MM.1S (cell line): ENCODE measurements around the gene ASPRV1.

Source experiments
- DNase-seq: peaks from one replicate; pipeline ENCODE4 v3.0.0-alpha.2; 2015
- H2AFZ ChIP-seq: fragments of 300-600 bp; sonication (generic); 2 replicates; pipeline ENCODE4 v1.6.0; 2016; ENCODE audit warnings: antibody characterized with exemption, low read length
- H3F3A ChIP-seq: fragments of 300-600 bp; sonication (generic); 2 replicates; pipeline ENCODE4 v1.6.1; 2016; ENCODE audit warnings: mild to moderate bottlenecking, antibody characterized with exemption, low read length, moderate library complexity, mixed read lengths; ENCODE audit not compliant: insufficient read depth
- H3K27ac ChIP-seq: fragments of 300-600 bp; sonication (generic); 2 replicates; pipeline ENCODE4 v1.5.1; 2016; ENCODE audit warnings: mild to moderate bottlenecking, low read length
- H3K27me3 ChIP-seq: fragments of 300-600 bp; sonication (generic); replicated peaks from 2 replicates; pipeline ENCODE4 v1.6.0; 2016; ENCODE audit warnings: low read length; ENCODE audit not compliant: insufficient read depth
- H3K36me3 ChIP-seq: fragments of 300-600 bp; sonication (generic); replicated peaks from 2 replicates; pipeline ENCODE4 v1.6.1; 2016; ENCODE audit warnings: mild to moderate bottlenecking, low read length, mixed read lengths; ENCODE audit not compliant: insufficient read depth
- H3K4me1 ChIP-seq: fragments of 300-600 bp; sonication (generic); 2 replicates; pipeline ENCODE4 v1.6.1; 2016; ENCODE audit warnings: low read length, mixed read lengths
- H3K4me2 ChIP-seq: fragments of 300-600 bp; sonication (generic); 2 replicates; pipeline ENCODE4 v1.6.0; 2016; ENCODE audit warnings: low read depth, low read length
- H3K4me3 ChIP-seq: fragments of 300-600 bp; sonication (generic); 2 replicates; pipeline ENCODE4 v1.5.1; 2016; ENCODE audit warnings: low read length, mixed read lengths
- H3K79me2 ChIP-seq: fragments of 300-600 bp; sonication (generic); 2 replicates; pipeline ENCODE4 v1.6.1; 2016; ENCODE audit warnings: mixed run types, low read length, mixed read lengths
- H3K9ac ChIP-seq: fragments of 300-600 bp; sonication (generic); 2 replicates; pipeline ENCODE4 v1.6.1; 2016; ENCODE audit warnings: low read length, mixed read lengths
- H3K9me2 ChIP-seq: fragments of 300-600 bp; sonication (generic); replicated peaks from 2 replicates; pipeline ENCODE4 v1.6.1; 2016; ENCODE audit warnings: mild to moderate bottlenecking, low read length, mixed read lengths; ENCODE audit not compliant: insufficient read depth
- H3K9me3 ChIP-seq: fragments of 300-600 bp; sonication (generic); replicated peaks from 2 replicates; pipeline ENCODE4 v1.6.1; 2016; ENCODE audit warnings: mild to moderate bottlenecking, low read length, mixed read lengths; ENCODE audit not compliant: insufficient read depth
- H4K20me1 ChIP-seq: fragments of 300-600 bp; sonication (generic); 2 replicates; pipeline ENCODE4 v1.6.1; 2016; ENCODE audit warnings: mild to moderate bottlenecking, low read length, moderate library complexity, mixed read lengths; ENCODE audit not compliant: insufficient read depth
- CTCF ChIP-seq: fragments of 300-600 bp; sonication (generic); IDR thresholded peaks from 2 replicates; pipeline ENCODE4 v1.5.1; 2016; ENCODE audit warnings: antibody characterized with exemption, low read length, mixed read lengths
- EZH2 ChIP-seq: fragments of 300-600 bp; sonication (generic); optimal IDR thresholded peaks from 2 replicates; pipeline ENCODE3; 2017; ENCODE audit warnings: low read depth, mild to moderate bottlenecking, antibody characterized with exemption, low read length, mixed read lengths
- EZH2phosphoT487 ChIP-seq: fragments of 300-600 bp; sonication (generic); IDR thresholded peaks from 2 replicates; pipeline ENCODE4 v1.6.1; 2018; ENCODE audit warnings: antibody characterized with exemption, low read length

Gene ASPRV1

DNA sequence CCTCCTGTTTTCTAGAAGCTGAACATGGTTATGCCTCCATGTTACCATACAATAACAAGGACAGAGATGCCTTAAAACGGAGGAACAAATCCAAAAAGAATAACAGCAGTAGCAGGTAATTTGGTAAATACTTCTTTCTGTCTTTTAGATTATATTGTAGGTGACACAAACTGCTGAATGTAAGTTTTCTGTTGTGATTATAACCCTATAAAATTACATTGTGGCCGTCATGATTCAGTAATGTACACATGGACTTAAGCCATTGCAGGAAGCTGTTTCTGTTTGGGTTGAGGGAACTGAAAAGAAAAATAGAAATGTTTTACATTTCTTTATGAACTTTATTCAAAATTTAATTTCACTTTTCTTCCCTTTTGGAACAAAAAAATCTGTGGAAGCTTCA is 45.3 kb downstream of the ASPRV1 start:
- Histone ChIP-seq H3K79me2 (peaks cover 16% of the 10 kb centered on the region; the same call in 1 of the 2 replicates), H3K36me3 (no peaks in the 10 kb centered on the region), H4K20me1 (no peaks in the 10 kb centered on the region), H3K4me3 (peak overlapping the region; percentile 84), H3F3A (peaks cover 17% of the 10 kb centered on the region; the same call in 1 of the 2 replicates), H3K27me3 (no peaks in the 10 kb centered on the region), H3K4me1 (peaks cover 12% of the 10 kb centered on the region; the same call in 1 of the 2 replicates), H3K4me2 (peak overlapping the region; percentile 70), H3K9me2 (no peaks in the 10 kb centered on the region), H3K9ac (peak overlapping the region; percentile 83; the same call in 1 of the 2 replicates), H3K27ac (no peak overlapping the region), H3K9me3 (no peaks in the 10 kb centered on the region), H2AFZ (peak overlapping the region; percentile 83; the same call in 1 of the 2 replicates)
- TF ChIP-seq EZH2phosphoT487, result no peak
- no peak for TF ChIP-seq EZH2
- no peak for TF ChIP-seq CTCF
- DNase-seq, result no peak

- Histone ChIP-seq H3K9ac (peak within 1 kb of the TSS; percentile 91), H3F3A (peaks cover 17% of the 10 kb centered on the region; the same call in 1 of the 2 replicates)
- no peak for DNase-seq
These were observed 46.2 kb downstream of the ASPRV1 start, which contains the start of gene MXD1 for GRCh38 chr2:69914950-69915945. Gene MXD1 (plus strand): TSS chr2:69915109. CDS start chr2:69915331, 222 bp downstream.

More at GRCh38 chr2:69914950-69915945, 46.2 kb downstream of the ASPRV1 start, which contains the start of gene MXD1:
- Histone ChIP-seq H4K20me1 (no peaks in the 10 kb centered on the region), H3K4me2 (peak within 1 kb of the TSS; percentile 84), H3K9me3 (no peaks in the 10 kb centered on the region), H3K9me2 (no peaks in the 10 kb centered on the region), H2AFZ (peak within 1 kb of the TSS; percentile 83), H3K36me3 (no peaks in the 10 kb centered on the region), H3K27ac (peak within 1 kb of the TSS; percentile 88), H3K27me3 (no peaks in the 10 kb centered on the region), H3K4me1 (peaks cover 12% of the 10 kb centered on the region; the same call in 1 of the 2 replicates), H3K79me2 (peaks cover 16% of the 10 kb centered on the region; the same call in 1 of the 2 replicates), H3K4me3 (peak within 1 kb of the TSS; percentile 84)
- TF ChIP-seq EZH2 (no peak), EZH2phosphoT487 (no peak), CTCF (no peak)
